H1 (cell line): ENCODE measurements around the gene LPCAT3.

Experiments used
- EP300 ChIP-seq, 2 experiments: IDR thresholded peaks; 1 replicate in 1 of 2; 2 replicates in 1 of 2; pipeline ENCODE4 v1.6.1; 2011 to 2012; ENCODE audit warnings: low read depth in 2 of 2, low read length in 2 of 2, mild to moderate bottlenecking in 2 of 2, borderline replicate concordance in 1 of 2, inconsistent platforms in 1 of 2, moderate library complexity in 1 of 2
- POLR2A ChIP-seq, 2 experiments: IDR thresholded peaks; 1 replicate in 1 of 2; 2 replicates in 1 of 2; pipeline ENCODE4 v1.6.1; 2011; ENCODE audit warnings: low read depth in 2 of 2, low read length in 2 of 2, mild to moderate bottlenecking in 2 of 2; ENCODE audit errors: control extremely low read depth in 1 of 2
- SUZ12 ChIP-seq: fragments of 200-600 bp; sonication (generic); IDR thresholded peaks from 2 replicates; pipeline ENCODE4 v1.6.1; 2012; ENCODE audit warnings: mild to moderate bottlenecking, inconsistent platforms, low read length, moderate library complexity, mixed read lengths
- TF ChIP-seq, protein P1 (sequence below), 3 experiments: IDR thresholded peaks; 1 replicate in 2 of 3; 2 replicates in 1 of 3; pipeline versions ENCODE4 v1.5.1 to v1.6.1; 2011; ENCODE audit warnings: low read length in 3 of 3, mild to moderate bottlenecking in 3 of 3, inconsistent platforms in 2 of 3, low read depth in 1 of 3, moderate library complexity in 1 of 3; ENCODE audit not compliant: insufficient read depth in 1 of 3; ENCODE audit errors: control extremely low read depth in 1 of 3

DNA sequence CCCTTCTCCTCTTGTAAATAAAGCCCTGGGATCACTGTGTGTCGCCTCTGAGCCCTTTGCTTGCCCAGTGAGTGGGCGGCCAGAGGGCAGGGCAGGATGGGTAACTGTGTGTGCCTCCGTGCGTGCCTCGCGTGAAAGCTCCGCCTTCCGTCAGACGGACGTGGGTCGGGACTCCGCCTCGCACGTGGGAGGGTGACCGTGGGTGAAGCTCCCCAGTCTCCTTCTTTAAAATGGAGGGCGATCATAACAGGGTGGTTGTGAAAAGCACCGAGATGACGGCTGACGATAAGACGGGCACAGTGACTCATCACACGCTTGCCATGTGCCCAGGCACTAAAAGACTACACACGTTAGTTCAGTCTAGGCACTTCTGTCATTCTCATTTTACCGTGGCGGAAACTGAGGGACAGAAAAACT is 57.0 kb downstream of the LPCAT3 start:
- TF ChIP-seq, protein P1, sequence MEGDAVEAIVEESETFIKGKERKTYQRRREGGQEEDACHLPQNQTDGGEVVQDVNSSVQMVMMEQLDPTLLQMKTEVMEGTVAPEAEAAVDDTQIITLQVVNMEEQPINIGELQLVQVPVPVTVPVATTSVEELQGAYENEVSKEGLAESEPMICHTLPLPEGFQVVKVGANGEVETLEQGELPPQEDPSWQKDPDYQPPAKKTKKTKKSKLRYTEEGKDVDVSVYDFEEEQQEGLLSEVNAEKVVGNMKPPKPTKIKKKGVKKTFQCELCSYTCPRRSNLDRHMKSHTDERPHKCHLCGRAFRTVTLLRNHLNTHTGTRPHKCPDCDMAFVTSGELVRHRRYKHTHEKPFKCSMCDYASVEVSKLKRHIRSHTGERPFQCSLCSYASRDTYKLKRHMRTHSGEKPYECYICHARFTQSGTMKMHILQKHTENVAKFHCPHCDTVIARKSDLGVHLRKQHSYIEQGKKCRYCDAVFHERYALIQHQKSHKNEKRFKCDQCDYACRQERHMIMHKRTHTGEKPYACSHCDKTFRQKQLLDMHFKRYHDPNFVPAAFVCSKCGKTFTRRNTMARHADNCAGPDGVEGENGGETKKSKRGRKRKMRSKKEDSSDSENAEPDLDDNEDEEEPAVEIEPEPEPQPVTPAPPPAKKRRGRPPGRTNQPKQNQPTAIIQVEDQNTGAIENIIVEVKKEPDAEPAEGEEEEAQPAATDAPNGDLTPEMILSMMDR (IDR thresholded peaks at IDR 0.05; ENCODE audit: control extremely low read depth in 1 of 3, insufficient read depth in 1 of 3, low read depth in 1 of 3, low read length in 3 of 3): no peak
- TF ChIP-seq EP300 (IDR thresholded peaks at IDR 0.05; ENCODE audit: borderline replicate concordance in 1 of 2, low read depth in 2 of 2, low read length in 2 of 2) (no peak), SUZ12 (no peak), POLR2A (IDR thresholded peaks at IDR 0.05; ENCODE audit: control extremely low read depth in 1 of 2, low read depth in 2 of 2, low read length in 2 of 2) (no peak)
